Peyer's patch (tissue), 4 donors: ENCODE measurements around the gene HLA-A.

Experiments
- POLR2A ChIP-seq, 2 donors: fragments of 450-650 bp; IDR thresholded peaks; one replicate each; pipeline ENCODE4 v1.5.1; 2017; ENCODE audit warnings: antibody characterized with exemption in 2 of 2, mild to moderate bottlenecking in 2 of 2, moderate library complexity in 2 of 2
- TF ChIP-seq, protein P1 (sequence below), 6 experiments: fragments of 450-650 bp in 4 of 6; fragments of 200-600 bp in 2 of 6; sonication (generic) in 1 of 6; IDR thresholded peaks; one replicate each; pipeline ENCODE4 v1.5.1; 2017 to 2019; ENCODE audit warnings: antibody characterized with exemption in 6 of 6, mild to moderate bottlenecking in 3 of 6, moderate library complexity in 1 of 6

DNA sequence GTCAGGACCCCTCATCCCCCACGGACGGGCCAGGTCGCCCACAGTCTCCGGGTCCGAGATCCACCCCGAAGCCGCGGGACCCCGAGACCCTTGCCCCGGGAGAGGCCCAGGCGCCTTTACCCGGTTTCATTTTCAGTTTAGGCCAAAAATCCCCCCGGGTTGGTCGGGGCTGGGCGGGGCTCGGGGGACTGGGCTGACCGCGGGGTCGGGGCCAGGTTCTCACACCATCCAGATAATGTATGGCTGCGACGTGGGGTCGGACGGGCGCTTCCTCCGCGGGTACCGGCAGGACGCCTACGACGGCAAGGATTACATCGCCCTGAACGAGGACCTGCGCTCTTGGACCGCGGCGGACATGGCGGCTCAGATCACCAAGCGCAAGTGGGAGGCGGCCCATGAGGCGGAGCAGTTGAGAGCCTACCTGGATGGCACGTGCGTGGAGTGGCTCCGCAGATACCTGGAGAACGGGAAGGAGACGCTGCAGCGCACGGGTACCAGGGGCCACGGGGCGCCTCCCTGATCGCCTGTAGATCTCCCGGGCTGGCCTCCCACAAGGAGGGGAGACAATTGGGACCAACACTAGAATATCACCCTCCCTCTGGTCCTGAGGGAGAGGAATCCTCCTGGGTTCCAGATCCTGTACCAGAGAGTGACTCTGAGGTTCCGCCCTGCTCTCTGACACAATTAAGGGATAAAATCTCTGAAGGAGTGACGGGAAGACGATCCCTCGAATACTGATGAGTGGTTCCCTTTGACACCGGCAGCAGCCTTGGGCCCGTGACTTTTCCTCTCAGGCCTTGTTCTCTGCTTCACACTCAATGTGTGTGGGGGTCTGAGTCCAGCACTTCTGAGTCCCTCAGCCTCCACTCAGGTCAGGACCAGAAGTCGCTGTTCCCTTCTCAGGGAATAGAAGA lies 978 bp downstream of the HLA-A start:
- TF ChIP-seq, protein P1, sequence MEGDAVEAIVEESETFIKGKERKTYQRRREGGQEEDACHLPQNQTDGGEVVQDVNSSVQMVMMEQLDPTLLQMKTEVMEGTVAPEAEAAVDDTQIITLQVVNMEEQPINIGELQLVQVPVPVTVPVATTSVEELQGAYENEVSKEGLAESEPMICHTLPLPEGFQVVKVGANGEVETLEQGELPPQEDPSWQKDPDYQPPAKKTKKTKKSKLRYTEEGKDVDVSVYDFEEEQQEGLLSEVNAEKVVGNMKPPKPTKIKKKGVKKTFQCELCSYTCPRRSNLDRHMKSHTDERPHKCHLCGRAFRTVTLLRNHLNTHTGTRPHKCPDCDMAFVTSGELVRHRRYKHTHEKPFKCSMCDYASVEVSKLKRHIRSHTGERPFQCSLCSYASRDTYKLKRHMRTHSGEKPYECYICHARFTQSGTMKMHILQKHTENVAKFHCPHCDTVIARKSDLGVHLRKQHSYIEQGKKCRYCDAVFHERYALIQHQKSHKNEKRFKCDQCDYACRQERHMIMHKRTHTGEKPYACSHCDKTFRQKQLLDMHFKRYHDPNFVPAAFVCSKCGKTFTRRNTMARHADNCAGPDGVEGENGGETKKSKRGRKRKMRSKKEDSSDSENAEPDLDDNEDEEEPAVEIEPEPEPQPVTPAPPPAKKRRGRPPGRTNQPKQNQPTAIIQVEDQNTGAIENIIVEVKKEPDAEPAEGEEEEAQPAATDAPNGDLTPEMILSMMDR (IDR thresholded peaks at IDR 0.05): no peak
- no peak for TF ChIP-seq POLR2A (IDR thresholded peaks at IDR 0.05)
